MCF 10A (cell line): Measurements from ENCODE around the gene DUSP22. TPM values are rescaled to one million over a fixed set of nuclear protein-coding genes. Genes with fewer than 3 reads are reported as not detected.

Source experiments
- BruUV-seq: library from RNA; stranded (reverse); fragments of 400-500 nt; replicated peaks from 2 replicates; lab custom pipeline; 2021; lab: Mats Ljungman, UMichigan
- CTCF ChIA-PET: fragments of 300-600 bp; sonication (Branson Sonifier 250); formaldehyde crosslinking; extraction: SDS; loops from one replicate; lab custom pipeline; 2021; ENCODE audit warnings: antibody characterized with exemption, inconsistent platforms; lab: Yijun Ruan, JAX
- POLR2A ChIA-PET: fragments of 300-600, 350-650 bp; sonication (Branson Sonifier 250); formaldehyde crosslinking; extraction: SDS; loops from one replicate; lab custom pipeline; 2020; ENCODE audit warnings: antibody characterized with exemption, inconsistent platforms; lab: Yijun Ruan, JAX
- DNase-seq: peaks from one replicate; pipeline ENCODE4 v3.0.0-alpha.2; 2018; ENCODE audit not compliant: unreplicated experiment
- H3K27ac Mint-ChIP-seq: one replicate; pipeline ENCODE4 v1.8.0; 2022; ENCODE audit warnings: mild to moderate bottlenecking, low read depth, mixed read lengths; ENCODE audit not compliant: unreplicated experiment
- H3K27me3 Mint-ChIP-seq: one replicate; pipeline ENCODE4 v1.8.0; 2022; ENCODE audit warnings: mixed read lengths; ENCODE audit not compliant: insufficient read depth, unreplicated experiment
- H3K36me3 Mint-ChIP-seq: one replicate; pipeline ENCODE4 v1.8.0; 2022; ENCODE audit warnings: mild to moderate bottlenecking, moderate library complexity, mixed read lengths; ENCODE audit not compliant: insufficient read depth, unreplicated experiment
- H3K4me1 Mint-ChIP-seq: one replicate; pipeline ENCODE4 v1.8.0; 2022; ENCODE audit warnings: mixed read lengths; ENCODE audit not compliant: insufficient read depth, unreplicated experiment
- H3K4me3 Mint-ChIP-seq: one replicate; pipeline ENCODE4 v1.8.0; 2022; ENCODE audit warnings: mild to moderate bottlenecking, moderate library complexity, mixed read lengths; ENCODE audit not compliant: unreplicated experiment
- H3K9me3 Mint-ChIP-seq: one replicate; pipeline ENCODE4 v1.8.0; 2022; ENCODE audit warnings: mixed read lengths; ENCODE audit not compliant: unreplicated experiment
- intact Hi-C: fragments of 100-400 bp; cut with micrococcal nuclease; formaldehyde crosslinking; loops from 2 replicates; pipeline ENCODE4 v1.14.1; 2022
- total RNA-seq: library from RNA; stranded (reverse); gene quantifications from 2 replicates; pipeline ENCODE4 v1.2.3, GENCODE V29; 2022
- TF ChIP-seq, protein P1 (sequence below): fragments of 200-600 bp; IDR thresholded peaks from one replicate; pipeline ENCODE4 v1.8.0; 2022; ENCODE audit warnings: antibody characterized with exemption, mild to moderate bottlenecking; ENCODE audit not compliant: unreplicated experiment

DUSP22 gene
- total RNA-seq, 1 experiment from 2014 or later, result 29.4 TPM

DNA sequence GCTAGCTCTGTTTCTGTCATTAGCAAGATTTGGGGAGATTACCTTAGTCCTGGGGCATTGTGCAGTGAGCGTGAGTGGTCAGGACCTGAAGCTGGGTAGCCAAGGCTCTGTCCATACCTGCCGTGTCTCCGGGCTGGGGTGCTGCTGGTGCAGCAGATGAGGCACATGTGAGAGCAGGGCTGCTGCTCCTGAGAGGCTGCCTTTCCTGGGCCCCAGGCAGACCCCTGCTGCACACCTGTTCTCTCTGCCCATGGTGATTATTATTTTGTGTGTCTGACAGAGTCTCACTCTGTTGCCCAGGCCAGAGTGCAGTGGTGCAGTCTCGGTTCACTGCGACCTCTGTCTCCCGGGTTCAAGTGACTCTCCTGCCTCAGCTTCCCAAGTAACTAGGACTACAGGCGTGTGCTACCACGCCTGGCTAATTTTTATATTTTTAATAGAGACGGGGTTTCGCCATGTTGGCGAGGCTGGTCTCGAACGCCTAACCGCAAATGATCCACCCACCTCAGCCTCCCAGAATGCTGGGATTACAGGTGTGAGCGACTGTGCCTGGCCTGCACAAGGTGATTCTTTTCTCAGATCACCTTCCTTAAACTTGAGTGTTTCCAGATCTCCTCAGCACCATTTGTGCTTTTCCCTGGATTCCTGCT is 62.5 kb downstream of the DUSP22 start:
- Mint-ChIP-seq H3K9me3 (no peaks in the 10 kb centered on the region), H3K36me3 (peaks cover 7% of the 10 kb centered on the region), H3K27ac (no peak overlapping the region), H3K27me3 (no peaks in the 10 kb centered on the region), H3K4me3 (no peak overlapping the region), H3K4me1 (no peaks in the 10 kb centered on the region)
- no TSS peak for BruUV-seq
- ChIA-PET POLR2A (no interaction called here), CTCF (no interaction called here)
- TF ChIP-seq, protein P1, sequence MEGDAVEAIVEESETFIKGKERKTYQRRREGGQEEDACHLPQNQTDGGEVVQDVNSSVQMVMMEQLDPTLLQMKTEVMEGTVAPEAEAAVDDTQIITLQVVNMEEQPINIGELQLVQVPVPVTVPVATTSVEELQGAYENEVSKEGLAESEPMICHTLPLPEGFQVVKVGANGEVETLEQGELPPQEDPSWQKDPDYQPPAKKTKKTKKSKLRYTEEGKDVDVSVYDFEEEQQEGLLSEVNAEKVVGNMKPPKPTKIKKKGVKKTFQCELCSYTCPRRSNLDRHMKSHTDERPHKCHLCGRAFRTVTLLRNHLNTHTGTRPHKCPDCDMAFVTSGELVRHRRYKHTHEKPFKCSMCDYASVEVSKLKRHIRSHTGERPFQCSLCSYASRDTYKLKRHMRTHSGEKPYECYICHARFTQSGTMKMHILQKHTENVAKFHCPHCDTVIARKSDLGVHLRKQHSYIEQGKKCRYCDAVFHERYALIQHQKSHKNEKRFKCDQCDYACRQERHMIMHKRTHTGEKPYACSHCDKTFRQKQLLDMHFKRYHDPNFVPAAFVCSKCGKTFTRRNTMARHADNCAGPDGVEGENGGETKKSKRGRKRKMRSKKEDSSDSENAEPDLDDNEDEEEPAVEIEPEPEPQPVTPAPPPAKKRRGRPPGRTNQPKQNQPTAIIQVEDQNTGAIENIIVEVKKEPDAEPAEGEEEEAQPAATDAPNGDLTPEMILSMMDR, result no peak
- intact Hi-C loops, result no loop called here
- no peak for DNase-seq

DNA sequence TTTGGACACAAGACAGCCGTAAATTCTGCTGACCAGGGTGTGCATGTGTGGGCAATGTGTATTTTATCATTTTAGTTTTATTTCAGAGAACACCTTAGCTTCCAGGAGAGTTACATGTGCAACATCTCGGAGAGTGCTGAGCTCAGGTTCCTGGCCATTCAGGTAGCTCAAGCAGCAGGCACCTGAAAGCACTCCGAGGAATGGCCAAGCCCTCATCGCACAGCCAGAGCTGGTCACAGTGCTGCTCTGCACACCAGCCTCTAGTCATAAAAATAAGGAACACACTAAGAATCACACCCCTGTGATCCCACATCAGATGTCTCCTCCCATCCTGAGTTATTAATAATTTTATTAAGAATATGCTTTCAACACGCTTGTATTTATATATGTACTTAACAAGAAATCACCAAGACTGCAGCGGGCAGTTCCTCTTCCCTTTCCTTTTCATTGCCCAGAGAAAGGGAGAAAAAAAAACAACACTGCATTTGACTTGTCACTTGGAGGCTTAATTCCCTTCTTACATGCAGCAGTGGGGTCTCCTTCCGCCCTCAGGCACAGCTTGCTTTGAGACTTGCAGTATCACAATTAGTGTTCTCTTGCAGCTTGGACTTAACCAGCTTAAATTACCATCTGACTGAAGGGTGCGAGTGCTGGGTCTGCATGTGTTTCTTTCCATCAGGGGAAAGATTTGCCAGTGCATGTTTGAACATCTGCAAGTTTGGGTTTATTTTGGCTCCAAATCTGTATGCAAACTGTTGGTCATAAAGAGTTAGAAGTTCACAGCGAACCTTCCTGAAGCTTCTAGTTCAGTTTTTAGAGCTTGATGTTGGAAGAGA is 63.3 kb downstream of the DUSP22 start:
- BruUV-seq, result no TSS peak
- CTCF ChIA-PET, result interaction anchor here (0.7 to 0.9 kb wide), 2 partner anchors 10 kb away, joined by 3 read pairs; no protein-coding TSS in a partner anchor
- Mint-ChIP-seq H3K4me1 (no peaks in the 10 kb centered on the region), H3K4me3 (no peak overlapping the region), H3K9me3 (no peaks in the 10 kb centered on the region), H3K27ac (no peak overlapping the region), H3K36me3 (peaks cover 7% of the 10 kb centered on the region), H3K27me3 (no peaks in the 10 kb centered on the region)
- DNase-seq, result no peak
- POLR2A ChIA-PET, result interaction anchor here (1.2 kb wide), 1 partner anchor 28 kb away, joined by 3 read pairs; no protein-coding TSS in a partner anchor
- intact Hi-C loops, result no loop called here
- TF ChIP-seq, protein P1, result no peak

- ChIA-PET POLR2A (no interaction called here), CTCF (interaction anchor here (0.6 to 1.0 kb wide), 3 partner anchors 15 to 167 kb away, joined by 3 read pairs; no protein-coding TSS in a partner anchor)
- TF ChIP-seq, protein P1, result no peak
- intact Hi-C loops, result no loop called here
- DNase-seq, result no peak
- Mint-ChIP-seq H3K27me3 (no peaks in the 10 kb centered on the region), H3K9me3 (no peaks in the 10 kb centered on the region), H3K4me1 (no peaks in the 10 kb centered on the region), H3K27ac (no peak overlapping the region), H3K36me3 (peaks cover 7% of the 10 kb centered on the region), H3K4me3 (no peak overlapping the region)
- no TSS peak for BruUV-seq
Observed at GRCh38 chr6:356828-357251, 64.6 kb downstream of the DUSP22 start.

DNA sequence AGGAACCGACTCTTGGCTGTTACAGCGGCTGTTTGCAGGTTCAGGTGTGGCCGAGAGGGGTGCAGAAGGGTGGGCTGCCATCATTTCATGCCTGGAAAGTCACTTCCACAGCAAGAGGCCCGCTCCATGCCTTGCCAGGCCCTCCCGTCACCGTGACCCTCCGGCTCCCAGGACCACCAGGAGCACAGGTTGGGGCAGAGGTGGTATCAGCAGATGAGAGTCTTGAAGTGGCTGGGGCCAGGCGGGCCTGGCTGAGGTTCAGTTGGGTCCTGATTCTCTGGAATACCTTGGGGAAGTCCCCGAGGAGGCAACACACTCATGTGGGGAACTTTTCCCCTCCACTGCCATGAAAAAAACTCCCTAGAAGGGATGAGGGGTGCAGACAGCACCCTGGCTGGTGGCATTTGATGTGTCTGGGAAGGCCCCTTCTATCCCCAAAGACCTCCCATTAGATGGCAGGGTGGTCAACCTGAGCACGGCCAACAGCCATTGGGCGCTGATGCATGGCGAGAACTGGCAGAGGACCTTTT is 65.0 kb downstream of the DUSP22 start:
- CTCF ChIA-PET, result interaction anchor here (0.7 to 1.0 kb wide), 2 partner anchors 15 to 168 kb away, joined by 3 read pairs; no protein-coding TSS in a partner anchor
- no peak for DNase-seq
- Mint-ChIP-seq H3K27me3 (no peaks in the 10 kb centered on the region), H3K4me3 (no peak overlapping the region), H3K27ac (no peak overlapping the region), H3K9me3 (no peaks in the 10 kb centered on the region), H3K36me3 (peaks cover 4% of the 10 kb centered on the region), H3K4me1 (no peaks in the 10 kb centered on the region)
- BruUV-seq, result no TSS peak
- POLR2A ChIA-PET, result no interaction called here
- TF ChIP-seq, protein P1, result no peak
- intact Hi-C loops, result no loop called here
